Liver (tissue), 9 donors: ENCODE data around the gene ASIC3. TPM values are rescaled to one million over a fixed set of nuclear protein-coding genes. Genes with fewer than 3 reads are reported as not detected.

Experiments used
- DNase-seq: peaks from one replicate; pipeline ENCODE4 v3.0.0-alpha.2; 2017; ENCODE audit warnings: low spot score
- H3K27ac ChIP-seq, 2 donors: one replicate each; pipeline ENCODE4 v1.7.0; 2013; ENCODE audit warnings: inconsistent platforms in 2 of 2, low read length in 2 of 2, control low read depth in 1 of 2, low read depth in 1 of 2, mild to moderate bottlenecking in 1 of 2
- H3K27me3 ChIP-seq, 4 donors: one replicate each; pipeline versions ENCODE4 v1.6.1 to v1.7.0; 2013; ENCODE audit warnings: low read length in 3 of 4, inconsistent platforms in 1 of 4, mild to moderate bottlenecking in 1 of 4, moderate library complexity in 1 of 4; ENCODE audit not compliant: control insufficient read depth in 4 of 4, insufficient read depth in 4 of 4
- H3K36me3 ChIP-seq, 4 donors: one replicate each; pipeline versions ENCODE4 v1.6.1 to v1.7.0; 2013; ENCODE audit warnings: low read length in 3 of 4, mild to moderate bottlenecking in 3 of 4, low read depth in 1 of 4, moderate library complexity in 1 of 4; ENCODE audit not compliant: control insufficient read depth in 4 of 4, insufficient read depth in 3 of 4
- H3K4me1 ChIP-seq, 4 donors: one replicate each; pipeline versions ENCODE4 v1.6.1 to v1.7.0; 2013; ENCODE audit warnings: low read length in 3 of 4, mild to moderate bottlenecking in 3 of 4, moderate library complexity in 1 of 4; ENCODE audit not compliant: control insufficient read depth in 4 of 4, insufficient read depth in 4 of 4
- H3K4me3 ChIP-seq, 3 donors: one replicate each; pipeline versions ENCODE4 v1.6.1 to v1.7.0; 2013; ENCODE audit warnings: low read length in 3 of 3, control low read depth in 1 of 3, low read depth in 1 of 3, mild to moderate bottlenecking in 1 of 3
- H3K9ac ChIP-seq, 2 donors: one replicate each; pipeline ENCODE4 v1.7.0; 2013; ENCODE audit warnings: low read length in 2 of 2, mild to moderate bottlenecking in 2 of 2, moderate library complexity in 2 of 2, control low read depth in 1 of 2, low read depth in 1 of 2
- H3K9me3 ChIP-seq, 4 donors: one replicate each; pipeline versions ENCODE4 v1.6.1 to v1.7.0; 2013; ENCODE audit warnings: low read length in 3 of 4; ENCODE audit not compliant: control insufficient read depth in 4 of 4
- FOXA1 ChIP-seq: IDR thresholded peaks from 2 replicates; pipeline ENCODE4 v1.6.1; 2016; ENCODE audit warnings: antibody characterized with exemption
- FOXA2 ChIP-seq: IDR thresholded peaks from 2 replicates; pipeline ENCODE4 v1.6.1; 2016; ENCODE audit warnings: antibody characterized with exemption
- GABPA ChIP-seq, 2 donors: IDR thresholded peaks in 1 of 2; conservative IDR thresholded peaks in 1 of 2; 2 replicates each; pipeline ENCODE4 v1.6.1; 2016; ENCODE audit warnings: antibody characterized with exemption in 2 of 2, mild to moderate bottlenecking in 1 of 2, moderate library complexity in 1 of 2
- HNF4A ChIP-seq, 2 donors: conservative IDR thresholded peaks; 2 replicates each; pipeline ENCODE4 v1.6.1; 2016; ENCODE audit warnings: antibody characterized with exemption in 2 of 2, mild to moderate bottlenecking in 2 of 2
- HNF4G ChIP-seq: IDR thresholded peaks from 2 replicates; pipeline ENCODE4 v1.6.1; 2016; ENCODE audit warnings: antibody characterized with exemption
- JUND ChIP-seq, 2 donors: IDR thresholded peaks; 2 replicates each; pipeline ENCODE4 v1.6.1; 2016; ENCODE audit warnings: antibody characterized with exemption in 2 of 2
- NR2F2 ChIP-seq: IDR thresholded peaks from 2 replicates; pipeline ENCODE4 v1.6.1; 2016; ENCODE audit warnings: antibody characterized with exemption
- RAD21 ChIP-seq, 2 donors: IDR thresholded peaks; 2 replicates each; pipeline ENCODE4 v1.6.1; 2016; ENCODE audit warnings: antibody characterized with exemption in 2 of 2, mild to moderate bottlenecking in 2 of 2
- RXRA ChIP-seq, 2 donors: IDR thresholded peaks; 2 replicates each; pipeline ENCODE4 v1.6.1; 2017 to 2018; ENCODE audit warnings: antibody characterized with exemption in 2 of 2, mild to moderate bottlenecking in 1 of 2
- SP1 ChIP-seq: IDR thresholded peaks from 2 replicates; pipeline ENCODE4 v1.6.1; 2018; ENCODE audit warnings: antibody characterized with exemption, mild to moderate bottlenecking
- TAF1 ChIP-seq: conservative IDR thresholded peaks from 2 replicates; pipeline ENCODE4 v1.6.1; 2016; ENCODE audit warnings: antibody characterized with exemption, mild to moderate bottlenecking
- YY1 ChIP-seq: IDR thresholded peaks from 2 replicates; pipeline ENCODE4 v1.6.1; 2016; ENCODE audit warnings: antibody characterized with exemption, mild to moderate bottlenecking
- WGBS: extraction: QIAGEN DNeasy Blood & Tissue Kit; methylation state at CpG from one replicate; pipeline ENCODE4 v1.1.7; 2013; 5-methylcytosine and 5-hydroxymethylcytosine counted together
- polyA plus RNA-seq, 2 donors: library from polyadenylated mRNA; stranded (reverse) in 1 of 2; unstranded in 1 of 2; fragments of 200-250 nt in 1 of 2; fragments of >200 nt in 1 of 2; fragmentation: Nextera tagmentation in 1 of 2; extraction: Ambion mirVana in 1 of 2; gene quantifications; one replicate each; pipeline versions ENCODE4 v1.2.1 to v1.2.3, GENCODE V29; 2013 to 2015
- total RNA-seq, 2 donors: library from RNA; depleted of rRNA; stranded (reverse); fragments of >200 nt; gene quantifications; one replicate each; pipeline ENCODE4 v1.2.3, GENCODE V29; 2014
- TF ChIP-seq, protein P1 (sequence below): IDR thresholded peaks from 2 replicates; pipeline ENCODE4 v1.6.1; 2016; ENCODE audit warnings: antibody characterized with exemption
- TF ChIP-seq, protein P2 (sequence below): IDR thresholded peaks from 2 replicates; pipeline ENCODE4 v1.6.1; 2016; ENCODE audit warnings: antibody characterized with exemption
- TF ChIP-seq, protein P3 (sequence below): fragments of 150-350 bp; IDR thresholded peaks from 2 replicates; pipeline ENCODE4 v1.5.1; 2017; ENCODE audit warnings: improper control_type of control experiment, low read depth, low read length; ENCODE audit not compliant: missing input control
- TF ChIP-seq, protein P4 (sequence below): IDR thresholded peaks from 2 replicates; pipeline ENCODE4 v1.6.1; 2016; ENCODE audit warnings: antibody characterized with exemption, mild to moderate bottlenecking
- donor health status: healthy.
- donor health status: healthy.
- donor health status: healthy.
- donor health status: healthy.
- donor health status: healthy.

The ASIC3 gene
- total and polyA plus RNA-seq, 4 donors = 0.05 to 1.0 (median 0.39) TPM

DNA sequence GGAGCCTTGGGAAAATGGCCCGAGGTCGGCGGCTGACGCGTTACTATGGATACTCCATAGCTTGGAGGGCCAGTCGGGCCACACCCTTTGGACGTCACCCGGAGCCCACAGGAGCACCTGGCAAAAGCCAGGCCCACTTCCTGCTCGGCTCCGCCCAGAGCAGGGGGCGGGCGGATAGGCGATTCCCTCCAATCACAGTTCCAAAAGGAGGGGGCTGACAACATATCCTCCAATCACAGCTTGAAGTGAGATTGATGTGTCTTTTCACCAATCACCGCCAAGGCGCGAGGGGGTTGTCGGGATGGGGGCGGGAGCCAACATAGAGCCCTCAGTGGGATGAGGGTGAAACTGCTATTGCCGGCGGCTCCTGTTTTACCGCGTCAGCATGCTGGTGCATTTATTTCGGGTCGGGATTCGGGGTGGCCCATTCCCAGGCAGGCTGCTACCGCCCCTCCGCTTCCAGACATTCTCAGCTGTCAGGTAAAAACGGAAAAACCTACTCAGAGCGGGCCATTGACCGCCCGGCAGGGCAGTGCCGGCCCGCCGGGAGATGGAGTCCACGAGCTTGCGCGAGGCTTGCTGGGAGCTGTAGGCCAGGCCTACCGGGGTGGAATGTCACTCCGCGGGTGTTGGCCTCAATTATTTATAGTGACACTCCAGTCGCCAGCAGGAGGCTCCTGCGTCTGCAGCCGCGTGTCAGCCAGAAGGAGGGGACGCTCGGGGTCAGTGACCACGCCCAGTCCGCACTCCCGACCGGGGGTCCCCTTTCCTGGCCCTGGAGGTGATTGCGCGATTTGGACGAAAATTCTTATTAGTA lies 20.0 kb upstream of the ASIC3 start, which contains the start of gene ABCB8 (continued):
- TF ChIP-seq, protein P1, sequence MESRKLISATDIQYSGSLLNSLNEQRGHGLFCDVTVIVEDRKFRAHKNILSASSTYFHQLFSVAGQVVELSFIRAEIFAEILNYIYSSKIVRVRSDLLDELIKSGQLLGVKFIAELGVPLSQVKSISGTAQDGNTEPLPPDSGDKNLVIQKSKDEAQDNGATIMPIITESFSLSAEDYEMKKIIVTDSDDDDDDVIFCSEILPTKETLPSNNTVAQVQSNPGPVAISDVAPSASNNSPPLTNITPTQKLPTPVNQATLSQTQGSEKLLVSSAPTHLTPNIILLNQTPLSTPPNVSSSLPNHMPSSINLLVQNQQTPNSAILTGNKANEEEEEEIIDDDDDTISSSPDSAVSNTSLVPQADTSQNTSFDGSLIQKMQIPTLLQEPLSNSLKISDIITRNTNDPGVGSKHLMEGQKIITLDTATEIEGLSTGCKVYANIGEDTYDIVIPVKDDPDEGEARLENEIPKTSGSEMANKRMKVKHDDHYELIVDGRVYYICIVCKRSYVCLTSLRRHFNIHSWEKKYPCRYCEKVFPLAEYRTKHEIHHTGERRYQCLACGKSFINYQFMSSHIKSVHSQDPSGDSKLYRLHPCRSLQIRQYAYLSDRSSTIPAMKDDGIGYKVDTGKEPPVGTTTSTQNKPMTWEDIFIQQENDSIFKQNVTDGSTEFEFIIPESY = no peak
- TF ChIP-seq FOXA1 (no peak), RXRA (IDR thresholded peaks at IDR 0.05) (peak; percentile 52 to 82), RAD21 (IDR thresholded peaks at IDR 0.05) (peak; percentile 72 to 80), HNF4G (no peak)
- TF ChIP-seq, protein P2, sequence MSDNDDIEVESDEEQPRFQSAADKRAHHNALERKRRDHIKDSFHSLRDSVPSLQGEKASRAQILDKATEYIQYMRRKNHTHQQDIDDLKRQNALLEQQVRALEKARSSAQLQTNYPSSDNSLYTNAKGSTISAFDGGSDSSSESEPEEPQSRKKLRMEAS = peak; percentile 79
- TF ChIP-seq, protein P3, sequence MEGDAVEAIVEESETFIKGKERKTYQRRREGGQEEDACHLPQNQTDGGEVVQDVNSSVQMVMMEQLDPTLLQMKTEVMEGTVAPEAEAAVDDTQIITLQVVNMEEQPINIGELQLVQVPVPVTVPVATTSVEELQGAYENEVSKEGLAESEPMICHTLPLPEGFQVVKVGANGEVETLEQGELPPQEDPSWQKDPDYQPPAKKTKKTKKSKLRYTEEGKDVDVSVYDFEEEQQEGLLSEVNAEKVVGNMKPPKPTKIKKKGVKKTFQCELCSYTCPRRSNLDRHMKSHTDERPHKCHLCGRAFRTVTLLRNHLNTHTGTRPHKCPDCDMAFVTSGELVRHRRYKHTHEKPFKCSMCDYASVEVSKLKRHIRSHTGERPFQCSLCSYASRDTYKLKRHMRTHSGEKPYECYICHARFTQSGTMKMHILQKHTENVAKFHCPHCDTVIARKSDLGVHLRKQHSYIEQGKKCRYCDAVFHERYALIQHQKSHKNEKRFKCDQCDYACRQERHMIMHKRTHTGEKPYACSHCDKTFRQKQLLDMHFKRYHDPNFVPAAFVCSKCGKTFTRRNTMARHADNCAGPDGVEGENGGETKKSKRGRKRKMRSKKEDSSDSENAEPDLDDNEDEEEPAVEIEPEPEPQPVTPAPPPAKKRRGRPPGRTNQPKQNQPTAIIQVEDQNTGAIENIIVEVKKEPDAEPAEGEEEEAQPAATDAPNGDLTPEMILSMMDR = peak; percentile 57

DNA sequence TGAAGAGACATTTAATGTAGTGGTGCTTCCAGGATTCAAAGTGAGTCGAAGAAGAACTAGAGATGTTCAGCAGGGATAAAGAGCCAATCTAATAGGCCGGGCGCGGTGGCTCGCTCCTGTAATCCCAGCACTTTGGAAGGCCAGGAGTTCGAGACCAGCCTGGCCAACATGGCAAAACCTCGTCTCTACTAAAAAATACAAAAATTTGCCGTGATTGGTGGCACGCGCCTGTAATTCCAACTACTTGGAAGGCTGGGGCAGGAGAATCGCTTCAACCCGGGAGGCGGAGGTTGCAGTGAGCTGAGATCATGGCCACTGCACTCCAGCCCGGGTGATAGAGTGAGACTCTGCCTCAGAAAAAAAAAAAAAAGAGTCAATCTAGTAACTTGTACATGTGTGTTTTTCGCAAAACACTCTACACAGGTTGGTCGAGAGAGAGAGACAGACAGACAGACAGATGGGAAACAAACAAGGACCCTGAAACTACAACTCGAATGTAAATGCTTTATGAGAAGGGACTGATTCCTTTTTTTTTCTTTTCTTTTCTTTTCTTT lies 19.3 kb upstream of the ASIC3 start:
- Histone ChIP-seq H3K9ac (peak overlapping the region; percentile 30 to 60), H3K9me3 (no peaks in the 10 kb centered on the region), H3K36me3 (no peaks in the 10 kb centered on the region), H3K27ac (peak overlapping the region; percentile 78 to 80), H3K4me1 (peaks cover 5 to 10% (median 8%) of the 10 kb centered on the region in 4 donors), H3K4me3 (peak overlapping the region; percentile 84 to 95 (median 86)), H3K27me3 (no peaks in the 10 kb centered on the region)
- no peak for DNase-seq
- TF ChIP-seq GABPA (IDR thresholded peaks at IDR 0.05 in 1 of 2, conservative IDR thresholded peaks at IDR 0.05 in 1 of 2) (no peak), NR2F2 (no peak), FOXA1 (no peak)
- WGBS = 64% methylated on average over 17 of the region's 17 CpGs

DNA sequence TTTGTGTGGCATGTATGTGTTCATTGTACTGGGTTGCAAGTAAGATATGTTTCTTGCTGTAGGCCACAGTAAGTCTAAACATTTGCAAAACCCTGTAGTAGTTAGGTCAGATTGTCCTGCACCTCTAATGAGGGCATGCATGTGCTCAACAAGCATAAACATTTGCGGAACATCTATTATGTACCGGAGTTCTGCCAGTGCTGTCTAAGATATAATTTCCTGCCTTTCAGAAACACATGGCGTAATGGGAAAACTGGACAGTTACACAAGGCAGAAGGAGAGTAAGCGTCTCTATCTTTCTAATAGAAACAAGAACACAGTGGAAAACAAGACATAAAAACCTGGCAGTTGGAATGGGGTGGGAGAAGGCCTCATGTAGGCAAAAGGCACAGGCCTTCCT lies 17.3 kb upstream of the ASIC3 start:
- Histone ChIP-seq H3K27me3 (no peaks in the 10 kb centered on the region), H3K27ac (no peak overlapping the region), H3K36me3 (peaks cover 0 to 9% (median 4%) of the 10 kb centered on the region in 4 donors), H3K4me1 (peaks cover 5 to 10% (median 8%) of the 10 kb centered on the region in 4 donors), H3K9ac (no peak overlapping the region), H3K9me3 (no peaks in the 10 kb centered on the region), H3K4me3 (no peak overlapping the region)
- DNase-seq = no peak
- 95% methylated on average over 4 of the region's 4 CpGs for WGBS
- no peak for TF ChIP-seq GABPA (IDR thresholded peaks at IDR 0.05 in 1 of 2, conservative IDR thresholded peaks at IDR 0.05 in 1 of 2)
- TF ChIP-seq SP1 = no peak
- TF ChIP-seq, protein P4, sequence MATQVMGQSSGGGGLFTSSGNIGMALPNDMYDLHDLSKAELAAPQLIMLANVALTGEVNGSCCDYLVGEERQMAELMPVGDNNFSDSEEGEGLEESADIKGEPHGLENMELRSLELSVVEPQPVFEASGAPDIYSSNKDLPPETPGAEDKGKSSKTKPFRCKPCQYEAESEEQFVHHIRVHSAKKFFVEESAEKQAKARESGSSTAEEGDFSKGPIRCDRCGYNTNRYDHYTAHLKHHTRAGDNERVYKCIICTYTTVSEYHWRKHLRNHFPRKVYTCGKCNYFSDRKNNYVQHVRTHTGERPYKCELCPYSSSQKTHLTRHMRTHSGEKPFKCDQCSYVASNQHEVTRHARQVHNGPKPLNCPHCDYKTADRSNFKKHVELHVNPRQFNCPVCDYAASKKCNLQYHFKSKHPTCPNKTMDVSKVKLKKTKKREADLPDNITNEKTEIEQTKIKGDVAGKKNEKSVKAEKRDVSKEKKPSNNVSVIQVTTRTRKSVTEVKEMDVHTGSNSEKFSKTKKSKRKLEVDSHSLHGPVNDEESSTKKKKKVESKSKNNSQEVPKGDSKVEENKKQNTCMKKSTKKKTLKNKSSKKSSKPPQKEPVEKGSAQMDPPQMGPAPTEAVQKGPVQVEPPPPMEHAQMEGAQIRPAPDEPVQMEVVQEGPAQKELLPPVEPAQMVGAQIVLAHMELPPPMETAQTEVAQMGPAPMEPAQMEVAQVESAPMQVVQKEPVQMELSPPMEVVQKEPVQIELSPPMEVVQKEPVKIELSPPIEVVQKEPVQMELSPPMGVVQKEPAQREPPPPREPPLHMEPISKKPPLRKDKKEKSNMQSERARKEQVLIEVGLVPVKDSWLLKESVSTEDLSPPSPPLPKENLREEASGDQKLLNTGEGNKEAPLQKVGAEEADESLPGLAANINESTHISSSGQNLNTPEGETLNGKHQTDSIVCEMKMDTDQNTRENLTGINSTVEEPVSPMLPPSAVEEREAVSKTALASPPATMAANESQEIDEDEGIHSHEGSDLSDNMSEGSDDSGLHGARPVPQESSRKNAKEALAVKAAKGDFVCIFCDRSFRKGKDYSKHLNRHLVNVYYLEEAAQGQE = no peak
- no peak for TF ChIP-seq TAF1
- TF ChIP-seq HNF4G = no peak
- TF ChIP-seq RXRA (IDR thresholded peaks at IDR 0.05) = no peak
- no peak for TF ChIP-seq FOXA1
- TF ChIP-seq HNF4A (conservative IDR thresholded peaks at IDR 0.05) = no peak
- no peak for TF ChIP-seq YY1
- TF ChIP-seq JUND (IDR thresholded peaks at IDR 0.05) = no peak
- TF ChIP-seq FOXA2 = no peak
- TF ChIP-seq, protein P3 = no peak
